ENCODE results near the gene SLC40A1.

The SLC40A1 gene

GRCh38 chr2:189595417-189595816, 14.8 kb upstream of the SLC40A1 start:
- DNase-seq, result no peak

- no peak for DNase-seq
Observed at GRCh38 chr2:189594305-189594704, 13.7 kb upstream of the SLC40A1 start.

GRCh38 chr2:189593115-189593514, 12.5 kb upstream of the SLC40A1 start:
- DNase-seq, result no peak

- DNase-seq, result no peak
Observed at GRCh38 chr2:189592353-189592984, 11.9 kb upstream of the SLC40A1 start.

GRCh38 chr2:189587780-189588179, 7.2 kb upstream of the SLC40A1 start:
- no peak for DNase-seq

- no peak for DNase-seq
Observed at GRCh38 chr2:189585226-189585756, 4.7 kb upstream of the SLC40A1 start.

- no peak for DNase-seq
Observed at GRCh38 chr2:189584686-189585085, 4.1 kb upstream of the SLC40A1 start.

- DNase-seq, result no peak
Observed at GRCh38 chr2:189583227-189584198, 2.9 kb upstream of the SLC40A1 start.

- DNase-seq, result no peak
Observed at GRCh38 chr2:189582809-189583192, 2.2 kb upstream of the SLC40A1 start.

GRCh38 chr2:189582140-189582808, 1.7 kb upstream of the SLC40A1 start:
- DNase-seq, result no peak

GRCh38 chr2:189581354-189582139, 961 bp upstream of the SLC40A1 start:
- no peak for DNase-seq

GRCh38 chr2:189580241-189580651, 340 bp downstream of the SLC40A1 start:
- DNase-seq, result no peak

GRCh38 chr2:189579585-189580186, 900 bp downstream of the SLC40A1 start:
- no peak for DNase-seq

- DNase-seq, result no peak
Observed at GRCh38 chr2:189578272-189578950, 2.2 kb downstream of the SLC40A1 start.

- no peak for DNase-seq
Observed at GRCh38 chr2:189577121-189577520, 3.5 kb downstream of the SLC40A1 start.

- DNase-seq, result no peak
Observed at GRCh38 chr2:189576396-189576795, 4.2 kb downstream of the SLC40A1 start.

- no peak for DNase-seq
Observed at GRCh38 chr2:189574793-189575475, 5.7 kb downstream of the SLC40A1 start.

- DNase-seq, result no peak
Observed at GRCh38 chr2:189570570-189571031, 10.0 kb downstream of the SLC40A1 start.

- DNase-seq, result no peak
Observed at GRCh38 chr2:189569295-189569910, 11.2 kb downstream of the SLC40A1 start.

GRCh38 chr2:189566046-189566445, 14.5 kb downstream of the SLC40A1 start:
- no peak for DNase-seq

Data from DMS 273 treated with DMSO at 0.1 percent for 48 hours (cell line).